ENCODE data around the gene RAB7A.

- TF ChIP-seq CTCF (conservative IDR thresholded peaks at IDR 0.05): no peak
- TF ChIP-seq ZFX (IDR thresholded peaks at IDR 0.05): no peak
These were observed 16.9 kb upstream of the RAB7A start for GRCh38 chr3:128709038-128709437.
